ENCODE data around the gene SPR.

DNA sequence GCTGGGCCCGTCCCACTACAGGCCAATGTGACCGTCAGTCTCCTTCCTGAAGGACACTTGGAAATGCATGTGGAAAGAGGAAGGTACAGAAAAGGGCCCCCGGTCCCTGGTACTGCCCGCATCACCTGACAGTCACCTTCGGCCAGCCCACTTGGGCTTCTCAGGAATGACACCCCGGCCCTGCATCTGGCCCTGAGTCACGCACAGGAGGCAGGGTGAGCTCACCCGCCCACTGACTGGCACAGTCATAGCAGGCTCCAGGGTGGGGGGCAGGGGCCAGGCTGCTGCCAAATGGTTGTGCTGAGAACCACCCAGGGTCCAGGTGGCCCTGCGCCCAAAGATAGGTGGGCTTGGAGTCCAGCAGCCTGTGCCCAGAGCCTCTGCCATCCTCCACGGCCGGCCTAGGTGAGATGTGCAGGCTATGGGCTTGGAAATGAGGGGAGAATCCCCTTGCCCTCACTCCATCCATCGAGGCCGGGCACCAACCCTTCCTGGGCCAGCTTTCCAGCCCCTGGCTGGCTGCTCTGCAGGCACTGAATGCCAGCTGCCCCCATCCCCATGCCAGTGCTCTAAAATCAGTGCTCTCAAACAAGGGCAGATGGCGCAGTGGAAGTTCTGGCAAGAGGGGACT is 44.2 kb downstream of the SPR start:
- TF ChIP-seq, protein P1, sequence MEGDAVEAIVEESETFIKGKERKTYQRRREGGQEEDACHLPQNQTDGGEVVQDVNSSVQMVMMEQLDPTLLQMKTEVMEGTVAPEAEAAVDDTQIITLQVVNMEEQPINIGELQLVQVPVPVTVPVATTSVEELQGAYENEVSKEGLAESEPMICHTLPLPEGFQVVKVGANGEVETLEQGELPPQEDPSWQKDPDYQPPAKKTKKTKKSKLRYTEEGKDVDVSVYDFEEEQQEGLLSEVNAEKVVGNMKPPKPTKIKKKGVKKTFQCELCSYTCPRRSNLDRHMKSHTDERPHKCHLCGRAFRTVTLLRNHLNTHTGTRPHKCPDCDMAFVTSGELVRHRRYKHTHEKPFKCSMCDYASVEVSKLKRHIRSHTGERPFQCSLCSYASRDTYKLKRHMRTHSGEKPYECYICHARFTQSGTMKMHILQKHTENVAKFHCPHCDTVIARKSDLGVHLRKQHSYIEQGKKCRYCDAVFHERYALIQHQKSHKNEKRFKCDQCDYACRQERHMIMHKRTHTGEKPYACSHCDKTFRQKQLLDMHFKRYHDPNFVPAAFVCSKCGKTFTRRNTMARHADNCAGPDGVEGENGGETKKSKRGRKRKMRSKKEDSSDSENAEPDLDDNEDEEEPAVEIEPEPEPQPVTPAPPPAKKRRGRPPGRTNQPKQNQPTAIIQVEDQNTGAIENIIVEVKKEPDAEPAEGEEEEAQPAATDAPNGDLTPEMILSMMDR (conservative IDR thresholded peaks at IDR 0.05) = no peak
- TF ChIP-seq ZFX (IDR thresholded peaks at IDR 0.05) = no peak
